GM12873 (cell line): ENCODE results near the gene CAMTA1.

Source experiments
- CTCF ChIP-seq: IDR thresholded peaks from 2 replicates; pipeline ENCODE4 v1.5.1; 2012; ENCODE audit warnings: low read depth, mild to moderate bottlenecking, moderate library complexity, low read length, control low read depth; ENCODE audit not compliant: insufficient read depth; ENCODE audit errors: missing control alignments

CAMTA1 gene

GRCh38 chr1:7589080-7589735 is 804.0 kb downstream of the CAMTA1 start:
- TF ChIP-seq CTCF: no peak

- TF ChIP-seq CTCF: no peak
Measured at GRCh38 chr1:7589774-7590425, 804.6 kb downstream of the CAMTA1 start.

- no peak for TF ChIP-seq CTCF
Measured at GRCh38 chr1:7590426-7590790, 805.2 kb downstream of the CAMTA1 start.

GRCh38 chr1:7591565-7591964 is 806.3 kb downstream of the CAMTA1 start:
- no peak for TF ChIP-seq CTCF

- no peak for TF ChIP-seq CTCF
Measured at GRCh38 chr1:7592120-7592798, 807.0 kb downstream of the CAMTA1 start.

GRCh38 chr1:7594002-7594713 is 808.9 kb downstream of the CAMTA1 start:
- no peak for TF ChIP-seq CTCF
